ENCODE measurements around the gene RIC3. TPM values are rescaled to one million over a fixed set of nuclear protein-coding genes. Genes with fewer than 3 reads are reported as not detected.

RIC3 gene
- total and polyA plus RNA-seq, 10 donors, result 11.6 to 32.7 (median 23.3) TPM

- 79 to 90% (median 84%) methylated on average over 8 to 9 of the region's 9 CpGs for WGBS, 5 donors
- Histone ChIP-seq H3K27me3 (replicated peaks in 1 of 7) (peaks cover 0 to 8% (median 0%) of the 10 kb centered on the region in 7 donors), H3K9me3 (no peaks in the 10 kb centered on the region), H3K27ac (no peak overlapping the region), H3K36me3 (no peaks in the 10 kb centered on the region), H3K4me1 (peaks cover 0 to 6% (median 0%) of the 10 kb centered on the region in 6 donors), H3K4me3 (no peak overlapping the region)
- intact Hi-C loops (cut with DNase I; ENCODE audit: low total_unique reads), result loop anchor here (10.0 kb wide), 1 partner anchor 59 kb away; no protein-coding TSS in a partner anchor
- peak; percentile 64 for DNase-seq
- TF ChIP-seq POLR2AphosphoS5 (IDR thresholded peaks at IDR 0.05) (no peak), POLR2A (IDR thresholded peaks at IDR 0.05) (no peak), CTCF (IDR thresholded peaks at IDR 0.05 in 8 of 11, conservative IDR thresholded peaks at IDR 0.05 in 3 of 11) (no peak)
Measured at GRCh38 chr11:8093931-8094575, 74.8 kb downstream of the RIC3 start.

- Histone ChIP-seq H3K27ac (no peak overlapping the region), H3K9me3 (no peaks in the 10 kb centered on the region), H3K27me3 (replicated peaks in 1 of 7) (peaks cover 0 to 12% (median 0%) of the 10 kb centered on the region in 7 donors), H3K4me3 (no peak overlapping the region), H3K4me1 (peaks cover 0 to 6% (median 0%) of the 10 kb centered on the region in 6 donors), H3K36me3 (no peaks in the 10 kb centered on the region)
- intact Hi-C loops (cut with DNase I; ENCODE audit: low total_unique reads), result loop anchor here (10.0 kb wide), 1 partner anchor 58 kb away; no protein-coding TSS in a partner anchor
- peak; percentile 64 for DNase-seq
- 41 to 63% (median 55%) methylated on average over 9 to 11 of the region's 11 CpGs for WGBS, 5 donors
- TF ChIP-seq POLR2A (IDR thresholded peaks at IDR 0.05) (no peak), POLR2AphosphoS5 (IDR thresholded peaks at IDR 0.05) (no peak), CTCF (IDR thresholded peaks at IDR 0.05 in 8 of 11, conservative IDR thresholded peaks at IDR 0.05 in 3 of 11) (peak in 9 of 11 experiments; percentile 18 to 53 (median 40))
Measured at GRCh38 chr11:8092587-8093424, 76.0 kb downstream of the RIC3 start.

GRCh38 chr11:8091721-8092120, 77.1 kb downstream of the RIC3 start:
- 79 to 97% (median 88%) methylated on average over 3 to 5 of the region's 5 CpGs for WGBS, 5 donors
- TF ChIP-seq POLR2AphosphoS5 (IDR thresholded peaks at IDR 0.05) (no peak), POLR2A (IDR thresholded peaks at IDR 0.05) (no peak), CTCF (IDR thresholded peaks at IDR 0.05 in 8 of 11, conservative IDR thresholded peaks at IDR 0.05 in 3 of 11) (no peak)
- intact Hi-C loops (cut with DNase I; ENCODE audit: low total_unique reads), result loop anchor here (10.0 kb wide), 1 partner anchor 57 kb away; no protein-coding TSS in a partner anchor
- Histone ChIP-seq H3K9me3 (no peaks in the 10 kb centered on the region), H3K27me3 (replicated peaks in 1 of 7) (peaks cover 0 to 12% (median 0%) of the 10 kb centered on the region in 7 donors), H3K27ac (no peak overlapping the region), H3K4me3 (no peak overlapping the region), H3K4me1 (peaks cover 0 to 6% (median 0%) of the 10 kb centered on the region in 6 donors), H3K36me3 (no peaks in the 10 kb centered on the region)
- DNase-seq, result peak; percentile 47
